GM18508 (cell line): ENCODE results near the gene SCGB3A2.
"Not testable (repeated sequence)": the region's sequence is repeated elsewhere in the genome, so short reads cannot be mapped to it uniquely, and the experiment has no call there.

Source experiments
- ATAC-seq: cut with Tn5 transposase; IDR thresholded peaks from one replicate; pipeline ENCODE4 v1.9.1; 2021; ENCODE audit warnings: moderate number of reproducible peaks; ENCODE audit not compliant: insufficient read depth, unreplicated experiment

Gene SCGB3A2

DNA sequence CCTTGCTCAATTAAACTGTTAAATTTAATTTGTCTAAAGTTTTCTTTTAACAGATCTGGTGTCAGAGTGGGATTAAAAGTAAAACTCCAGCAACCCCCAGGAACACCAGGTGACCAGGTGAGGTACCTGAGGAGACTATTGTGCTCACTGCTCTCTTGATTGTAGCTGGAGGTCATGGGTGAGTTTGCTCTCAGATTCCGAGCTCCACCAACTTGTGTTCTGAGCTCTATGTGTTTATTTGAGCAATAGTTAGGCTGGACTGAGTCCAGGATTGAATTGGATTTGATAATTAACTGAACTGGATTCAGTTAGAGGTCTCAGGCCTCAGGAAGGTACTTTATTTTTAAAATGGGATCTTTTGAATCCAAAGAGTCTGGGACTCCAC, 17.9 kb upstream of the SCGB3A2 start:
- no peak for ATAC-seq

- ATAC-seq, result no peak
These were observed 14.9 kb upstream of the SCGB3A2 start for GRCh38 chr5:147863454-147864158.

- no peak for ATAC-seq
These were observed 9.4 kb upstream of the SCGB3A2 start for GRCh38 chr5:147869112-147869511.

- ATAC-seq, result not testable (repeated sequence)
These were observed 8.6 kb upstream of the SCGB3A2 start for GRCh38 chr5:147869892-147870291.

DNA sequence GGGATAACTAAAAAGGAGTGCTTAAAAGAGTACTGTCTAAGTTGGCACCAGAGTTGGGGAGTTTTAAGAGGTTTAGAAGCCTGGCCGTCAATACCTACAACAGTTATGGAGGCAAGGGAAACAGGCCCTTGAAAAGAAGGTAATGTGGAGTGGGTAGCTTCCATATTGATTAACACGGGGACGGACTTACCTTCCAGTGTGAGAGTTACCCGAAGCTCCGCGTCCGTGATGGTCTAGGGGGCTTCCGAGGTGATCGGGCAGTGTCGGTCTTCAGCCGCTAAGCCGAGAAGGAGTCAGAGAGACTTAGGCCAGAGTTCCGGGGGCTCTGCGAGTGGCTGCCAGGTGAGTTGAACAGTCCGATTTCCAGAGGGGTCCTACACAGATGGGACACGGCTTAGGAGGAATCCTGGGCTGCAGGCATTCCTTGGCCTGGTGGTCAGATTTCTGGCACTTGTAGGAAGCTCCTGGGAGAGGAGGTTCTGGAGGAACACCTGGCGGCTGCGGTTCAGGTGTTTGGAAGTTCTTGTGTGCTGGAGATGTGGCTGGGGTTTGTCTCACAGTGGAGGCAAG, 6.4 kb upstream of the SCGB3A2 start:
- ATAC-seq, result not testable (repeated sequence)

DNA sequence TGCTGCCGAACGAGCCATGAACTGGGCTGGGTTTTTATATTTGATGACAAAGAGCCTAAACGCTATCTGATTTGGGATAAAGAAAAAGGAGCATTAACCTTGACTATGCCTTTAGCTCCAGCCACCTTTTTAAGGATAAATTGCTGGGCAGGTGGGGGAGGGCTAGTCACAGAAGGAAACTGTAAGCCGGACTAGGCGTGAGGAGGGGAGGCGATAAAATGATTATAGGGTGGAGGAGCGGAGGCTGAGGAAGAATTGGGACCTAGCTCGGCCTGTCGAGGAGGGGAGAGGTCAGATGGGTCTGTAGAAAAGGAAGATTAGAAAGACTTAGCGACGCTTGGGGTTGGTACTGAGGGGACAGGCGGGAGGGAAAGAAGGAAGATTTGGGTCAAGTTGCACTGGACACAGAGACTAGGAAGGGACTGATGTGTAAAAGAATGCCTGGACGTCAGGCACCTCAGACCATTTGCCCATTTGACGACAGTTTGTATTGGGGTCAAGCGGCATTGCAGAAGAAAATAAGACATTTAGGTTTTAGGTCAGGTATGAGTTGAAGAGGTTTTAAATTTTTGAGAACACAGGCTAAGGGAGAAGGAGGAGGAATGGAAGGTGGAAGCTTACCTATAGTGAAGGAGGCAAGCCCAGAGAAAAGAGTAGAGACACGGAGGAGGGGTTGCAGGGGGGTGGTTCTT, 5.6 kb upstream of the SCGB3A2 start:
- not testable (repeated sequence) for ATAC-seq

DNA sequence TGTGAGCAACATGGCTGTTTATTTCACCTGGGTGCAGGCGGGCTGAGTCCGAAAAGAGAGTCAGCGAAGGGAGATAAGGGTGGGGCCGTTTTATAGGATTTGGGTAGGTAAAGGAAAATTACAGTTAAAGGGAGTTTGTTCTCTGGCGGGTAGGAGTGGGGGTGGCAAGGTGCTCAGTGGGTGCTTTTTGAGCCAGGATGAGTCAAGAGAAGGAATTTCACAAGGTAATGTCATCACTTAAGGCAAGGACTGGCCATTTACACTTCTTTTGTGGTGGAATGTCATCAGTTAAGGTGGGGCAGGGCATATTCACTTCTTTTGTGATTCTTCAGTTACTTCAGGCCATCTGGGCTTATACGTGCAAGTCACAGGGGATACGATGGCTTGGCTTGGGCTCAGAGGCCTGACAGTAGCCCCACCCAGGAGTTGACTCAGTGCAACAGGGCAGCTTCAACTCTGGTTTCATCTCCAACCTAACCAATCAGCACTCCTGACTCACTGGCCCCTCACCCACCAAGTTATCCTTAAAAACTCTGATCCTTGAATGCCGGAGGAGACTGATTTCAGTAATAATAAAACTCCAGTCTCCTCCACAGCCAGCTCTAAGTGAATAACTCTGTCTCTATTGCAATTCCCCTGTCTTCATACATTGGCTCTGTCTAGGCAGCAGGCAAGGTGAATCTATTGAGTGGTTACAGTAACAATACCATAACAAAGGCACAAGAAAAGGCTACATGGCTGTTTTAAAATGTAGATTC, 4.2 kb upstream of the SCGB3A2 start:
- not testable (repeated sequence) for ATAC-seq

DNA sequence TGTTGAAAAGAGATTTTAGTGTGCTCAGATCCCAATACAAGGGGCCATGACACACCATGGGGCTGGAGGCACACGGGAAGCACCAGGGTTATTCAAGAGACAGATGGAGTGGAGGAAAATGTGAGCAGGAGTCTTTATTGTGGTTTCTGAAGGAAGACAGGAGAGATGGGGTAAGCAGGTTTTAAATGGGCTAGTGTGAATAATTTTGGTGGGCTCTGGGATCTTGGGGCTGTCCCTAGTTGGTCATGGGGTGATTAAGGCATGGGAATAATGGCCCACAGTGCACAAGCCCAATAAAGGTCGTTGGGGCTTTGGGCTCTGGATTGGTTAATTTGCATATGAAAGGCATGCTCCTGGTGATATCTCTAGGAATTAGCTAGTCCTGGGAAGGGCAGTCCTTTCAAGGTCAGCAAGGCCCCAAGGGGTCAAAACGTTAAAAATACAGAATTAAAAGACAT, 3.6 kb upstream of the SCGB3A2 start:
- ATAC-seq, result no peak

DNA sequence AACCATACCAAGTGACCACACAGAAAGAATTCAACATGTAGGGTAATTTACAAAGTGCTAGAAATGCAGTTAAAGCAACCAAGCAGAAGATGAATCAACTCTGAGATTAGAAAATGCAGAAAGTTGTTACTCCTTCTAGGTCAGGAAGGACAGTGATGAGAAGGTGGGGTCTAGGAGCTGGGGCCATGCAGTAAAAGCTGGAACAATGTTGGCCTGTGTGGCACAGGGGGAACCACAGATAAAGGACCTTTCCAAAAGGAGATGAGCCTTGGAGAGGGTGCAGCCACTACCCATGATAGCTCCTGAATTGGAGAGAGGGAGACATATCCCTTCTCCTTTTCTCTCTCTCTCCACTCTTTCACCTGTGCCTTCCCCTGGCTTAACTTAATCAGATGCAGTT, 2.4 kb upstream of the SCGB3A2 start:
- ATAC-seq, result no peak

- no peak for ATAC-seq
These were observed 1.9 kb upstream of the SCGB3A2 start for GRCh38 chr5:147876626-147877025.

DNA sequence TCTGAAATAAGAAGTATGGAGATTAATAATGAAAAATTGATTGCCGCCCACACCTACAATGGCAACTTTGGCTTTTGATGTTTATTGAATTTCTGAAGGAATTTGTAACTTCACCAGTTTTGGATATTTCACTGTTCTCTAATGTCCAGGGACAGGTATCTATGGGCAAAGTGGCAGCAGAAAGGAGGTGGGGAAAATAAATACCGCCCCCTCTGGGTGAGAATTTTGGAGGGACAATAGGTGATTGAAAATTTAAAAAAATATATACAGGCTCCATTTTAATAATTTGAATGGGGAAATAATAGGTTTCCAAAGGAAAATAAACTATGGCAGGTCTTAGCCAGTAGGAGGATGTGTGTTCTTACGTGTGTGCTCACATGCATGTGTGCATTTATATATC, 1.3 kb downstream of the SCGB3A2 start:
- ATAC-seq, result no peak

DNA sequence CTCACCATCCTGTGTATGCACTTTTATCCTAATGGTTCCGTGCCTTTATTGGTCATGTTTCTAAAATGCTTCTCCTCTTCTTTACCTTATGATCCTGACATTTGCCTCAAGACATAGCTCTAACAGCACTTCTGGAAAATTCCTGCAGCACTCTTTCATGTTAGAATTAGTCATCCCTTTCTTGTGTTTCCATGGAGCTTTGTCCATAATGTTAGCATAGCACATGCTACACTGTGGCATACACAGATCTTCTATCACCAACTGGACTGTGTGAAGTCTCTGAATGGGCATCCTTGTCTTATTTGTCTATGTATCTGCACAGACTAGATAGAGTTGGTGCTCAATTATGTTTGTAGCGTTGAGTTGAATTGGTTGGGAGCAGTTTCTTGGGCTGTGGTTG, 2.0 kb downstream of the SCGB3A2 start:
- no peak for ATAC-seq

GRCh38 chr5:147882586-147883313, 4.2 kb downstream of the SCGB3A2 start:
- no peak for ATAC-seq

- no peak for ATAC-seq
These were observed 8.6 kb downstream of the SCGB3A2 start for GRCh38 chr5:147887026-147887627.

- ATAC-seq, result no peak
These were observed 9.4 kb downstream of the SCGB3A2 start for GRCh38 chr5:147887930-147888329.

DNA sequence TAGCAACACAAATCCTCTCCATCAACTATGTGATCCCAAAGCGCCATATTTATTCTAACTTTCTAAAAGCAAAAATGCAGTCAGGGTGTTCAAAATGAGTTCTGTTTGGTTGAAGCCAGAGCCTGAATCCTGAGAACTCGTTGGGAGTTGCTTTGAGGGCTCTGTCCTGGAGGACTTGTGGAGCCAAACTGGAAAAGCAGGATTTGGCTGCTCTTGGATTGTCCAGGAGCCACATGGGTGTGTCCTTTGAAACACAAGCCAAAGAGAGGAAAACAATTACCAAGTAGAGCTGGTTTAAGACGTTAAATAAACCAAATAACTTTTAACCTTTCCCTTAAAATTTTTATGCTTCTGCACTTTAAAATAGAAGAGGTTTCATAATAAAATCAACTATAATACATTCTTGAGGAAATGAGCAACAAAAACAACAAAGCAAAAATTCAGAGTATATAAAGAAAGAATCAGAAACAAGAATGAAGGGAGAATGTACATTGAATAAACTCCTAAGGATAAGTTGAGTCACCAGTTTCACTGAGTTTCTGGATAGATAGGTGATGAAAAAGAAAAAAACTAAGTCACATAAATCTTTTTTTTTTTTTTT, 14.3 kb downstream of the SCGB3A2 start:
- no peak for ATAC-seq

- no peak for ATAC-seq
These were observed 15.3 kb downstream of the SCGB3A2 start for GRCh38 chr5:147893820-147894219.

- no peak for ATAC-seq
These were observed 17.4 kb downstream of the SCGB3A2 start for GRCh38 chr5:147895864-147896263.

GRCh38 chr5:147898875-147899401, 20.4 kb downstream of the SCGB3A2 start:
- no peak for ATAC-seq
